Neutrophil (primary cell): Measurements from ENCODE around the gene CPNE4.

ENCODE experiments used
- H3K27ac ChIP-seq: fragments of 200-600 bp; sonication (generic); 2 replicates; pipeline ENCODE4 v1.5.1; 2016; ENCODE audit warnings: mild to moderate bottlenecking, moderate library complexity
- H3K27me3 ChIP-seq: fragments of 200-600 bp; sonication (generic); 2 replicates; pipeline ENCODE4 v1.6.0; 2016; ENCODE audit warnings: mild to moderate bottlenecking
- H3K36me3 ChIP-seq: fragments of 200-600 bp; sonication (generic); 2 replicates; pipeline ENCODE4 v1.5.1; 2017
- H3K4me1 ChIP-seq, 2 experiments: fragments of 200-600 bp in 1 of 2; sonication (generic) in 1 of 2; 1 replicate in 1 of 2; 2 replicates in 1 of 2; pipeline versions ENCODE4 v1.5.1 to v1.6.1; 2013 to 2016; ENCODE audit warnings: low read depth in 1 of 2, low read length in 1 of 2, mild to moderate bottlenecking in 1 of 2, moderate library complexity in 1 of 2; ENCODE audit not compliant: control insufficient read depth in 1 of 2, insufficient read depth in 1 of 2
- H3K4me3 ChIP-seq, 2 experiments: fragments of 200-600 bp in 1 of 2; sonication (generic) in 1 of 2; 1 replicate in 1 of 2; 2 replicates in 1 of 2; pipeline ENCODE4 v1.5.1; 2013 to 2016; ENCODE audit warnings: low read depth in 1 of 2, low read length in 1 of 2, mild to moderate bottlenecking in 1 of 2, moderate library complexity in 1 of 2
- H3K9me3 ChIP-seq: fragments of 200-600 bp; sonication (generic); 2 replicates; pipeline ENCODE4 v1.5.1; 2016
- CTCF ChIP-seq: fragments of 200-600 bp; sonication (generic); IDR thresholded peaks from 2 replicates; pipeline ENCODE4 v1.5.1; 2016; ENCODE audit warnings: antibody characterized with exemption

CPNE4 gene

GRCh38 chr3:131868203-131868602, 166.6 kb downstream of the CPNE4 start:
- H3K27me3 ChIP-seq, result no peaks in the 10 kb centered on the region
- no peak overlapping the region for H3K4me3 ChIP-seq
- no peaks in the 10 kb centered on the region for H3K9me3 ChIP-seq
- H3K4me1 ChIP-seq, result no peaks in the 10 kb centered on the region
- no peak for TF ChIP-seq CTCF
- no peaks in the 10 kb centered on the region for H3K36me3 ChIP-seq
- no peak overlapping the region for H3K27ac ChIP-seq

- no peak for TF ChIP-seq CTCF
- Histone ChIP-seq H3K4me1 (no peaks in the 10 kb centered on the region), H3K9me3 (no peaks in the 10 kb centered on the region), H3K36me3 (no peaks in the 10 kb centered on the region), H3K27me3 (no peaks in the 10 kb centered on the region), H3K27ac (no peak overlapping the region), H3K4me3 (no peak overlapping the region)
Observed at GRCh38 chr3:131856171-131856570, 178.6 kb downstream of the CPNE4 start.

DNA sequence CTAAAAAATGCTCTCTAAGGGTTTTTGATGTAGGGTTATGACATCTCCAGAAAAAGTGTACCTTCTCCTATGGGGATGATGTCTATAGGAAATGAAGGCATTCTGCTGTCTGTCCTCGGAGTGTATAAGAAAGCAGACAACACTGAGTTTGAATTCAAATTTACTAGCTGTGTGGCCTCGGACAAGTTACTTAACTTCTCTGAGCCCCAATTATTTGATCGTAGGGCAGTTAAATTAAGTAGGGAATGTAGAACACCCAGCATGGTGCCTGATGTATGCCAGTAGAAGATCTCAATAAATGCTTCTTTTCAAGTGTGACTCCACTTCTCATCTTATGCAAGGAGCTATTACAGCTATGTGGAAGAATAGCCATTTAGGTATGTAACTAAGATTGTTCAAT, 184.6 kb downstream of the CPNE4 start:
- peaks cover 17 to 19% of the 10 kb centered on the region in 2 experiments for H3K4me1 ChIP-seq
- no peaks in the 10 kb centered on the region for H3K36me3 ChIP-seq
- H3K9me3 ChIP-seq, result no peaks in the 10 kb centered on the region
- H3K4me3 ChIP-seq, result no peak overlapping the region
- no peaks in the 10 kb centered on the region for H3K27me3 ChIP-seq
- no peak overlapping the region for H3K27ac ChIP-seq
- TF ChIP-seq CTCF, result no peak

- H3K4me3 ChIP-seq, result no peak overlapping the region
- H3K27me3 ChIP-seq, result no peaks in the 10 kb centered on the region
- no peaks in the 10 kb centered on the region for H3K36me3 ChIP-seq
- H3K4me1 ChIP-seq, result peaks cover 17 to 25% of the 10 kb centered on the region in 2 experiments
- TF ChIP-seq CTCF, result no peak
- no peak overlapping the region for H3K27ac ChIP-seq
- no peaks in the 10 kb centered on the region for H3K9me3 ChIP-seq
Observed at GRCh38 chr3:131849616-131850015, 185.2 kb downstream of the CPNE4 start.

GRCh38 chr3:131847966-131848510, 186.8 kb downstream of the CPNE4 start:
- H3K4me1 ChIP-seq, result peaks cover 17 to 26% of the 10 kb centered on the region in 2 experiments
- H3K9me3 ChIP-seq, result no peaks in the 10 kb centered on the region

More at GRCh38 chr3:131847966-131848510, 186.8 kb downstream of the CPNE4 start:
- TF ChIP-seq CTCF, result no peak
- H3K36me3 ChIP-seq, result no peaks in the 10 kb centered on the region
- H3K4me3 ChIP-seq, result no peak overlapping the region
- H3K27ac ChIP-seq, result no peak overlapping the region
- no peaks in the 10 kb centered on the region for H3K27me3 ChIP-seq
